Endothelial cell of umbilical vein (primary cell): ENCODE data around the gene SLC34A1. TPM values are rescaled to one million over a fixed set of nuclear protein-coding genes. Genes with fewer than 3 reads are reported as not detected.

ENCODE experiments used
- BruUV-seq: library from RNA; stranded (reverse); fragments of 400-500 nt; replicated peaks from 2 replicates; lab custom pipeline; 2021; lab: Mats Ljungman, UMichigan
- CTCF ChIA-PET: fragments of 300-600, 350-600 bp; sonication (Branson Sonifier 250); formaldehyde crosslinking; loops from one replicate; lab custom pipeline; 2021; ENCODE audit warnings: antibody characterized with exemption, inconsistent platforms; lab: Charles Lee
- POLR2A ChIA-PET: fragments of 300-600, 350-600 bp; sonication (Branson Sonifier 250); formaldehyde crosslinking; loops from one replicate; lab custom pipeline; 2021; ENCODE audit warnings: antibody characterized with exemption, inconsistent platforms; lab: Charles Lee
- DNase-seq: peaks from one replicate; pipeline ENCODE4 v3.0.0-alpha.2; 2011; ENCODE audit warnings: low read depth, low spot score
- FAIRE-seq: peaks from 2 replicates; lab custom pipeline; 2011; peaks lifted over from hg19 to GRCh38; lab: Jason Lieb, UNC
- H2AFZ ChIP-seq: 2 replicates; pipeline ENCODE4 v1.6.0; 2012; ENCODE audit warnings: low read depth, low read length, control low read depth, inconsistent platforms
- H3K27ac ChIP-seq: 2 replicates; pipeline ENCODE4 v1.5.1; 2011; ENCODE audit warnings: low read depth, mild to moderate bottlenecking, control low read depth, low read length, moderate library complexity; ENCODE audit not compliant: insufficient read depth
- H3K27me3 ChIP-seq, 2 experiments: 2 replicates each; pipeline versions ENCODE4 v1.6.0 to v1.6.1; 2011; ENCODE audit warnings: low read length in 2 of 2, mixed read lengths in 1 of 2; ENCODE audit not compliant: control insufficient read depth in 2 of 2, insufficient read depth in 2 of 2
- H3K36me3 ChIP-seq, 2 experiments: 2 replicates in 1 of 2; 3 replicates in 1 of 2; pipeline ENCODE4 v1.5.1; 2011; ENCODE audit warnings: low read length in 2 of 2, mild to moderate bottlenecking in 1 of 2, moderate library complexity in 1 of 2; ENCODE audit not compliant: control insufficient read depth in 2 of 2, insufficient read depth in 2 of 2; ENCODE audit errors: extremely low read depth in 1 of 2
- H3K4me1 ChIP-seq: 3 replicates; pipeline ENCODE4 v1.5.1; 2011; ENCODE audit warnings: mild to moderate bottlenecking, low read length; ENCODE audit not compliant: control insufficient read depth, insufficient read depth; ENCODE audit errors: extremely low read depth
- H3K4me2 ChIP-seq: 2 replicates; pipeline ENCODE4 v1.6.1; 2011; ENCODE audit warnings: low read length, control low read depth, mixed read lengths; ENCODE audit not compliant: insufficient read depth
- H3K4me3 ChIP-seq, 3 experiments: fragments of 200-600 bp in 1 of 3; sonication (generic), shearing (Covaris generic) in 1 of 3; replicated peaks in 1 of 3; 2 replicates each; pipeline ENCODE4 v1.5.1; 2011 to 2016; ENCODE audit warnings: control low read depth in 3 of 3, low read length in 3 of 3, mild to moderate bottlenecking in 2 of 3, inconsistent platforms in 1 of 3, low read depth in 1 of 3, moderate library complexity in 1 of 3; ENCODE audit not compliant: insufficient read depth in 1 of 3
- H3K79me2 ChIP-seq: 2 replicates; pipeline ENCODE4 v1.6.0; 2012; ENCODE audit warnings: low read length, inconsistent platforms; ENCODE audit not compliant: control insufficient read depth, insufficient read depth
- H3K9ac ChIP-seq: replicated peaks from 2 replicates; pipeline ENCODE3; 2011; ENCODE audit warnings: low read length, control low read depth; ENCODE audit not compliant: insufficient read depth; ENCODE audit errors: extremely low read depth
- H3K9me1 ChIP-seq: replicated peaks from 3 replicates; pipeline ENCODE4 v1.6.0; 2011; ENCODE audit warnings: mild to moderate bottlenecking, low read length; ENCODE audit not compliant: control insufficient read depth, insufficient read depth; ENCODE audit errors: extremely low read depth
- H3K9me3 ChIP-seq: replicated peaks from 2 replicates; pipeline ENCODE4 v1.5.1; 2012; ENCODE audit warnings: low read length, inconsistent platforms; ENCODE audit not compliant: control insufficient read depth, insufficient read depth
- H4K20me1 ChIP-seq: replicated peaks from 2 replicates; pipeline ENCODE3; 2011; ENCODE audit warnings: mild to moderate bottlenecking, low read length; ENCODE audit not compliant: control insufficient read depth, insufficient read depth; ENCODE audit errors: extremely low read depth
- CTCF ChIP-seq, 2 donors: IDR thresholded peaks; 1 replicate in 1 of 2; 2 replicates in 1 of 2; pipeline ENCODE4 v1.5.1; 2011; ENCODE audit warnings: low read length in 2 of 2, mild to moderate bottlenecking in 2 of 2, moderate library complexity in 2 of 2, control low read depth in 1 of 2, inconsistent platforms in 1 of 2, low read depth in 1 of 2; ENCODE audit not compliant: insufficient read depth in 1 of 2; ENCODE audit errors: extremely low read depth in 1 of 2
- EZH2 ChIP-seq: IDR thresholded peaks from 2 replicates; pipeline ENCODE4 v1.6.1; 2012; ENCODE audit warnings: borderline replicate concordance, low read depth, mild to moderate bottlenecking, moderate library complexity, low read length, inconsistent platforms; ENCODE audit not compliant: severe bottlenecking
- FOS ChIP-seq: IDR thresholded peaks from 2 replicates; pipeline ENCODE4 v1.6.1; 2011; ENCODE audit warnings: mild to moderate bottlenecking, low read length, moderate library complexity, borderline replicate concordance; ENCODE audit not compliant: insufficient read depth
- GATA2 ChIP-seq: IDR thresholded peaks from 2 replicates; pipeline ENCODE4 v1.7.0; 2011; ENCODE audit warnings: low read depth, mild to moderate bottlenecking, moderate library complexity, mixed read lengths, low read length; ENCODE audit not compliant: insufficient read length, insufficient read depth
- JUN ChIP-seq: IDR thresholded peaks from 2 replicates; pipeline ENCODE4 v1.6.1; 2011; ENCODE audit warnings: borderline replicate concordance, low read depth; ENCODE audit not compliant: insufficient read length, insufficient read depth
- MYC ChIP-seq: IDR thresholded peaks from one replicate; pipeline ENCODE4 v1.6.1; 2011; ENCODE audit warnings: mild to moderate bottlenecking, low read depth, low read length
- POLR2A ChIP-seq: IDR thresholded peaks from 2 replicates; pipeline ENCODE4 v1.6.1; 2012; ENCODE audit warnings: low read depth, mild to moderate bottlenecking, control low read depth, low read length
- POLR2AphosphoS5 ChIP-seq: IDR thresholded peaks from 2 replicates; pipeline ENCODE4 v1.6.1; 2012; ENCODE audit warnings: low read depth, mild to moderate bottlenecking, control low read depth, low read length, moderate library complexity; ENCODE audit not compliant: insufficient read depth
- dilution Hi-C: fragments of 300-500 bp; cut with MboI; formaldehyde crosslinking; loops from one replicate; pipeline ENCODE4 v1.15.0; 2019; ENCODE audit warnings: low sequenced_read_pairs; ENCODE audit not compliant: extremely low pct_ligation_motif_present
- intact Hi-C: fragments of 100-400 bp; cut with micrococcal nuclease; formaldehyde crosslinking; loops from one replicate; pipeline ENCODE4 v1.10.0; 2022
- polyA plus RNA-seq, 4 experiments: library from polyadenylated mRNA; depleted of rRNA in 3 of 4; stranded (reverse) in 3 of 4; unstranded in 1 of 4; fragments of >200 nt; gene quantifications; 2 replicates each; pipeline versions ENCODE4 v1.2.1 to v1.2.3, GENCODE V29; 2011 to 2012; ENCODE audit warnings: missing spikeins in 1 of 4
- total RNA-seq: library from RNA; stranded (reverse); gene quantifications from 2 replicates; pipeline ENCODE4 v1.2.3, GENCODE V29; 2021
- TF ChIP-seq, protein P1 (sequence below): IDR thresholded peaks from 2 replicates; pipeline ENCODE4 v1.6.1; 2011; ENCODE audit not compliant: insufficient read depth, insufficient read length

The SLC34A1 gene
- total and polyA plus RNA-seq, 2 donors (not counting 3 experiments of a cell fraction or from before 2014, with no cell fraction given): not detected

DNA sequence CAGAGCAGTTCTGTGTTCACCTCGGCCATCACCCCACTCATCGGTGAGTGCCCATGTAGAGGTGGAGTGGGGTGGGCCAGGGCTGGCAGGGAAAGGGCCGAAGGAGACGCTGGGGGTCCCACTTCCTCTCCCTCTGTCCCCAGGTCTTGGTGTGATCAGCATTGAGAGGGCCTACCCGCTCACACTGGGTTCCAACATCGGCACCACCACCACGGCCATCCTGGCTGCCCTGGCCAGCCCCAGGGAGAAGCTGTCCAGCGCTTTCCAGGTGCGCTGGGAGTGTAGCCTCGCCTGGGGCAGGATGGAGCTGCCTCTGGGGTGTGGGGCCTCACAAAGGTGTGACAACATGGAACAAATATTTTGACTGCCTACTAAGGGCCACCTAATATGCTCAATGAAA, 12.6 kb downstream of the SLC34A1 start:
- dilution Hi-C loops: no loop called here
- H3K27me3 ChIP-seq: peaks cover 19 to 24% of the 10 kb centered on the region in 2 experiments
- no peak for FAIRE-seq

More for the DNA sequence above, 12.6 kb downstream of the SLC34A1 start:
- H3K36me3 ChIP-seq: no peaks in the 10 kb centered on the region
- no peaks in the 10 kb centered on the region for H3K4me1 ChIP-seq
- H2AFZ ChIP-seq: no peak overlapping the region
- intact Hi-C loops: no loop called here
- ChIA-PET POLR2A (no interaction called here), CTCF (interaction anchor here (1.0 to 1.9 kb wide), 2 partner anchors 58 to 105 kb away, joined by 3 to 6 read pairs; no protein-coding TSS in a partner anchor)
- no peaks in the 10 kb centered on the region for H3K9me3 ChIP-seq
- H3K9ac ChIP-seq: no peak overlapping the region
- no peaks in the 10 kb centered on the region for H3K79me2 ChIP-seq
- no peaks in the 10 kb centered on the region for H4K20me1 ChIP-seq
- no peaks in the 10 kb centered on the region for H3K9me1 ChIP-seq
- DNase-seq: no peak
- no TSS peak for BruUV-seq
- TF ChIP-seq GATA2: no peak
- no peak for TF ChIP-seq POLR2A
- TF ChIP-seq POLR2AphosphoS5: no peak
- TF ChIP-seq JUN: no peak
- no peak for TF ChIP-seq MYC
- no peak for TF ChIP-seq FOS
- TF ChIP-seq, protein P1, sequence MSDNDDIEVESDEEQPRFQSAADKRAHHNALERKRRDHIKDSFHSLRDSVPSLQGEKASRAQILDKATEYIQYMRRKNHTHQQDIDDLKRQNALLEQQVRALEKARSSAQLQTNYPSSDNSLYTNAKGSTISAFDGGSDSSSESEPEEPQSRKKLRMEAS: no peak
- no peak for TF ChIP-seq CTCF (IDR thresholded peaks at IDR 0.05; ENCODE audit: extremely low read depth in 1 of 2, insufficient read depth in 1 of 2, low read depth in 1 of 2, low read length in 2 of 2)
- no peak for TF ChIP-seq EZH2
- no peak overlapping the region for H3K4me2 ChIP-seq
- H3K27ac ChIP-seq: no peak overlapping the region
- no peak overlapping the region for H3K4me3 ChIP-seq
